Measurements from ENCODE around the gene MBP.
"Not testable (repeated sequence)": the region's sequence is repeated elsewhere in the genome, so short reads cannot be mapped to it uniquely, and the experiment has no call there.

MBP gene

DNA sequence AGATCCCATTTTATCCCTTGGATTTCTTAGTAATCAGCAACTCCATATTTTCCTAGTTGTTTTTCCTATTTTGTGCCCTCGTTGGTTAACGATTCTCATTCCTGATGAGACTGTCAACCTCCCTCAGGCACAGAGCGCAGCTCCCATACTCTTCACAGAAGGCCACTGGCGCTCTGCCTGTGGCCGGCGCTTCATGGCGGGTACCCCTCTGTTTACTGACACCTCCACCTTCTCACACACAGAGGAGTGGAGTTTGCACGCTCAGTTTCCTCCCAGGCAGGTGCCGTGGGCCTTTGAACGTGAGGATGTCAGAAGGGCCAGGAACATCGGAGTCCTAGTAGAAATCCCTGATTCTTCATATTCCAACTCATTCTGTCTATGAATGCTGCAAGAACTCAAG, 139.0 kb downstream of the MBP start:
- Histone ChIP-seq H3K9me3 (no peaks in the 10 kb centered on the region), H3K36me3 (no peaks in the 10 kb centered on the region), H3K27me3 (no peaks in the 10 kb centered on the region), H3K4me1 (no peaks in the 10 kb centered on the region), H3K27ac (no peak overlapping the region), H3K4me3 (no peak overlapping the region)
- TF ChIP-seq, protein P1, sequence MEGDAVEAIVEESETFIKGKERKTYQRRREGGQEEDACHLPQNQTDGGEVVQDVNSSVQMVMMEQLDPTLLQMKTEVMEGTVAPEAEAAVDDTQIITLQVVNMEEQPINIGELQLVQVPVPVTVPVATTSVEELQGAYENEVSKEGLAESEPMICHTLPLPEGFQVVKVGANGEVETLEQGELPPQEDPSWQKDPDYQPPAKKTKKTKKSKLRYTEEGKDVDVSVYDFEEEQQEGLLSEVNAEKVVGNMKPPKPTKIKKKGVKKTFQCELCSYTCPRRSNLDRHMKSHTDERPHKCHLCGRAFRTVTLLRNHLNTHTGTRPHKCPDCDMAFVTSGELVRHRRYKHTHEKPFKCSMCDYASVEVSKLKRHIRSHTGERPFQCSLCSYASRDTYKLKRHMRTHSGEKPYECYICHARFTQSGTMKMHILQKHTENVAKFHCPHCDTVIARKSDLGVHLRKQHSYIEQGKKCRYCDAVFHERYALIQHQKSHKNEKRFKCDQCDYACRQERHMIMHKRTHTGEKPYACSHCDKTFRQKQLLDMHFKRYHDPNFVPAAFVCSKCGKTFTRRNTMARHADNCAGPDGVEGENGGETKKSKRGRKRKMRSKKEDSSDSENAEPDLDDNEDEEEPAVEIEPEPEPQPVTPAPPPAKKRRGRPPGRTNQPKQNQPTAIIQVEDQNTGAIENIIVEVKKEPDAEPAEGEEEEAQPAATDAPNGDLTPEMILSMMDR (IDR thresholded peaks at IDR 0.05): no peak
- DNase-seq: no peak
- intact Hi-C loops (cut with DNase I; ENCODE audit: low total_unique reads): no loop called here

DNA sequence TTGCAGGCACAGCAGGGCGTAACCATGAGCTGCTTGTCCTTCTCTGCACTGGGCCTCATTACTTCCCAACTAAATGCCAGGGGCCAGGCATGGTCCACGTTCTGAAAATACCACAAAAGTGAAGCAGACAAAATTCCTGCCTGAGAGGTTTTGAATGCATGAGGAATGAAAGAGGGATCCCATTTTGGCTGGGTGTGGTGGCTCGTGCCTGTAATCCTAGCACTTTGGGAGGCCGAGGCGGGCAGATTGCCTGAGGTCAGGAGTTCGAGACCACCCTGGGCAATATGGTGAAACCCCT, 139.5 kb downstream of the MBP start:
- no peaks in the 10 kb centered on the region for H3K4me1 ChIP-seq
- no peak for DNase-seq

DNA sequence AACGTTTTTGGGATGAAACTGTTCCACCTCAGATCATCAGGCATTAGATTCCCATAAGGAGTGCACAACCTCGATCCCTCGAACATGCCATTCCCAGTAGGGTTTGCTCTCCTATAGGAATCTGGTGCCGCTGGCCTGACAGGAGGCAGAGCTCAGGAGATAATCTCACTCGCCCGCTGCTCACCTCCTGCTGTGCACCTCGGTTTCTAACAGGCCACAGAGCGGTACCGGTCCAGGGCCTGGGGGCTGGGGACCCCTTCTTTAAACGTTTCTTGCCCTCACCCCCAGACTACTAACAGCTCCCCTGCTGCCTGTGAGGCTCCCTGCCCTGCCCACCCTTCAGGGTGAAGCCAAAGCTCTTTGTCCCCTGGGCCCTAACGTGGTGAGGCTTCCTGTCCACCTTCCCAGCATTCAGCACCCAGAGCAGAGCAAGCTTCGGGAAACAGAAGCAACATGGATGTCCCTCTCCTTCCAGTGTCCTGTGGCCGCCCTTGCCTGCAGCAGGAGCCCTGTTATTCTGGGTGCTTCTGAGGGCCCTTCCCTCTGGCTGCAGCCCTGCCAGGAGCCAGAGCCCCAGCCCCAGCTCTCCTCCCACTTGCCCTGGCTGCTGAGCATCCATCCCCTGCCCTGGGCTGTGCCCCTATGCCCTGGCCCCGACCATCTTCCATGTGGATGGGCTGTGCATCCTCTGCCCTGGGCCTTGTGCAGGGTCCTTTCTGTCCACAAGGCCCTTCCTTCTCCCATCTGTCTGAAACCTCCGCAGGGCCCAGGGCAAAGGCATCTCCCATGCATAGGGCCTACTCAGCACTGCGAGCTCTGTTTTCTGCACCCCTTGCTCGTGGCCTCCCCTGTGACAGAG, 140.1 kb downstream of the MBP start:
- H3K4me3 ChIP-seq: no peak overlapping the region
- H3K27ac ChIP-seq: no peak overlapping the region
- intact Hi-C loops (cut with DNase I; ENCODE audit: low total_unique reads): no loop called here
- no peaks in the 10 kb centered on the region for H3K36me3 ChIP-seq
- DNase-seq: no peak
- no peaks in the 10 kb centered on the region for H3K9me3 ChIP-seq
- no peaks in the 10 kb centered on the region for H3K27me3 ChIP-seq
- H3K4me1 ChIP-seq: no peaks in the 10 kb centered on the region
- TF ChIP-seq, protein P1 (IDR thresholded peaks at IDR 0.05): no peak

More for the DNA sequence above, 139.5 kb downstream of the MBP start:
- Histone ChIP-seq H3K27me3 (no peaks in the 10 kb centered on the region), H3K27ac (no peak overlapping the region), H3K36me3 (no peaks in the 10 kb centered on the region), H3K9me3 (no peaks in the 10 kb centered on the region), H3K4me3 (no peak overlapping the region)
- TF ChIP-seq, protein P1 (IDR thresholded peaks at IDR 0.05): no peak
- intact Hi-C loops (cut with DNase I; ENCODE audit: low total_unique reads): no loop called here

DNA sequence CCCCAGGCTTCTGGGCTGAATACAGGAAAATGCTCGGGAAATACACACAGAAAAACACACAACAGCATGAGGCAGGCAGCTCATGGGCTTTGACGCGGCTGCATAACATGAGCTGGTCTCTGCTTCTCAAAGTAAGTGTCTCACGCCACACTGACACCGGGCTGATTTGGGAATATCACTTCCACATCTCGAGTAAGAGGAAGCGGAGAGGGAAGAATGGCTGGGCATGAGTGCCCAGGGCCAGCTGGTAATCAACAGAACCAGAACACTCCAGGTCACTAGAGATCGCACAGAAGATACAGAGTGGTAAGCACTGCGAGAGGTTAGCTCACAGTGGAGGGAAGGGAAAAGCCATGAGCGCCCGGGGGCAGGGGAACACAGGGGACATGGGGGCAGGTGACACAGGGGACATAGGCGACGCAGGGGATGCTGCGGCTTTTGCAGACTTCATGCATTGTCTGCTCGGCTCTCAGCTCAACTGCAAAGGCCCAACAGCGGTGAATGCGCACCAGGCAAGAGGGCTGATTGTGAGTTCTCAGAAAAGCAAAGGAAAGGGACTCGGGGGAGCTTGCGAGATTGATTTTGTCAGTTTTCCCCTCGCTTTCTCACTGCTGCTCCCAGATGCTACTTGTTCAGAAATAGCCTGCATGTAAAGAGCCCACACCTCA, 141.4 kb downstream of the MBP start:
- Histone ChIP-seq H3K27me3 (no peaks in the 10 kb centered on the region), H3K36me3 (no peaks in the 10 kb centered on the region), H3K4me3 (no peak overlapping the region), H3K9me3 (no peaks in the 10 kb centered on the region), H3K4me1 (no peaks in the 10 kb centered on the region), H3K27ac (no peak overlapping the region)
- intact Hi-C loops (cut with DNase I; ENCODE audit: low total_unique reads): no loop called here
- DNase-seq: no peak
- TF ChIP-seq, protein P1 (IDR thresholded peaks at IDR 0.05): no peak

DNA sequence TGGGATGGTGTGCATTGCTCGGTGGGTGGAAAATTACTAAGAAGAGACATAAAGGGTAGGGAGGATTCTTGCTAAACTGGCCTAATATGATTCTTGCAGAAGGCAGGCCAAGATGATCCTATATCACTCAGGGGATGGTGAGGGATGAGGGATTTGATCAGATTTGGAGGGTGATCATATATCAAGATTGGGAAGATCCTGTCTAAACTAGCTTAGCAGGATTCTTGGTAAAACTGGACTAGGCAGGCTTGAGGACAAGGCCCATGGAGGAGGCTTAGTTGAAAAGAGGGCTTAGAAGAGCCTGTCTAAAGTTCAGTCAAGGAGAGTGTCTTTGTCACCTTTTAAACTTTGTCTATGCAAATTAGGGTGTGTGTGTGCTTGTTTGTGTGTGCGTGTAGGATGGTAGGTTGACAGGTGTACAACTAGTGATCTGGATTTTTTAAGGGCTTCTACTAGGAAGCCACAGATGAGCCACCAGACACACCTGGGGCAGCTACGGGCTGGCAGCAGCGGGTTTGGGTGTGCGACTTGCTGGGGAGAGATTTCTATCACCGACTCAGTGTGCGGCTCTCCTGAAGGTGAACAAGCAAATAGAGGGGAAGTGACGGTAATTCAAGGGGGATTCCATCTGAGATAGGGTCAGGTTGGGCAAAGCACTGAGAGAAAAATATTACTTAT, 142.1 kb downstream of the MBP start:
- H3K36me3 ChIP-seq; H3K27ac ChIP-seq; H3K27me3 ChIP-seq; DNase-seq; intact Hi-C loops (cut with DNase I; ENCODE audit: low total_unique reads); H3K4me1 ChIP-seq; H3K4me3 ChIP-seq; H3K9me3 ChIP-seq: not testable (repeated sequence)

DNA sequence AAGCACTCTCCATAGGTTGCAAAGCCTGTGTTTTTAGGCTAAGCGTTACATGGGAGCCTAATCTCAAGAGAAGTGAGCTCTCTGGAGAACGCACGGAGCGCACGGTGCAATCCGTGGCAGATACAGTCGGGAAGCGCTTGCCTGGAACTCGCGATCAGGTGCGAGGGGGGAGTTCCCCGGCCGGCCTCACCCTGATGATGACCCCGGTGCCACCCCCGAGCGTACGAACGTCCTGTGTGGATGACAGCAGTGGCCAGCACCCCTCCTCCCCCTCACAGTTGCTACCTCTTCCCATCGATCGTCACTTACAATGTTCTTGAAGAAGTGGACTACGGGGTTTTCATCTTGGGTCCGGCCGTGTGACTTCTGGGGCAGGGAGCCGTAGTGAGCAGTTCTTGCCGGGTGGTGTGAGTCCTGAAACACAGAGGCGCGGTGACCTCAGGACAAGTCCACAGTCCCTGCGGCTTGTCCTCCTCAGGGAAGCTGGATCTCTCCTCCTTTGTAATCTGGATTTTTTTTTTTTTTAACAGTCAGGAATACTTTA, 142.9 kb downstream of the MBP start:
- H3K27ac ChIP-seq: no peak overlapping the region
- H3K4me3 ChIP-seq: no peak overlapping the region
- no peak for DNase-seq
- no peaks in the 10 kb centered on the region for H3K36me3 ChIP-seq
- intact Hi-C loops (cut with DNase I; ENCODE audit: low total_unique reads): loop anchor here (10.0 kb wide), 1 partner anchor 185 kb away; no protein-coding TSS in a partner anchor
- H3K9me3 ChIP-seq: no peaks in the 10 kb centered on the region
- H3K4me1 ChIP-seq: no peaks in the 10 kb centered on the region
- H3K27me3 ChIP-seq: no peaks in the 10 kb centered on the region
- TF ChIP-seq, protein P1 (IDR thresholded peaks at IDR 0.05): no peak
